GM23338 (cell line): ENCODE data around the gene CROCC2. TPM values are rescaled to one million over a fixed set of nuclear protein-coding genes. Genes with fewer than 3 reads are reported as not detected.

Source experiments
- ATAC-seq: fragments of 200-7000 bp; cut with Tn5 transposase; 3 replicates; pipeline ENCODE4 v1.9.1; 2020
- DNase-seq: peaks from one replicate; pipeline ENCODE4 v3.0.0-alpha.2; 2015; ENCODE audit warnings: low spot score
- H2AFZ ChIP-seq: fragments of 200-600 bp; sonication (generic); 2 replicates; pipeline ENCODE4 v1.8.0; 2016; ENCODE audit warnings: antibody characterized with exemption, mild to moderate bottlenecking, moderate library complexity
- H3F3A ChIP-seq: fragments of 200-600 bp; sonication (generic); replicated peaks from 2 replicates; pipeline ENCODE4 v1.8.0; 2017; ENCODE audit warnings: antibody characterized with exemption, mixed run types, low read depth
- H3K27ac ChIP-seq: fragments of 200-600 bp; sonication (generic); 2 replicates; pipeline ENCODE4 v1.6.1; 2016; ENCODE audit warnings: low read depth
- H3K27me3 ChIP-seq: fragments of 200-600 bp; sonication (generic); 2 replicates; pipeline ENCODE4 v1.8.0; 2016; ENCODE audit warnings: mild to moderate bottlenecking, mixed run types, moderate library complexity; ENCODE audit not compliant: insufficient read depth
- H3K36me3 ChIP-seq: fragments of 200-600 bp; sonication (generic); 2 replicates; pipeline ENCODE4 v1.8.0; 2016; ENCODE audit warnings: mild to moderate bottlenecking; ENCODE audit not compliant: insufficient read depth
- H3K4me1 ChIP-seq: fragments of 200-600 bp; sonication (generic); 2 replicates; pipeline ENCODE4 v1.8.0; 2016; ENCODE audit warnings: mild to moderate bottlenecking, moderate library complexity; ENCODE audit not compliant: insufficient read depth
- H3K4me2 ChIP-seq: fragments of 200-600 bp; sonication (generic); 2 replicates; pipeline ENCODE4 v1.7.1; 2017; ENCODE audit warnings: mixed run types
- H3K4me3 ChIP-seq: fragments of 200-600 bp; sonication (generic); 2 replicates; pipeline ENCODE4 v1.6.1; 2016; ENCODE audit warnings: mixed run types
- H3K79me2 ChIP-seq: fragments of 200-600 bp; sonication (generic); replicated peaks from 2 replicates; pipeline ENCODE4 v1.8.0; 2017; ENCODE audit warnings: mild to moderate bottlenecking; ENCODE audit not compliant: insufficient read depth
- H3K9me2 ChIP-seq: fragments of 200-600 bp; sonication (generic); 2 replicates; pipeline ENCODE4 v1.8.0; 2017; ENCODE audit not compliant: insufficient read depth
- H4K20me1 ChIP-seq: fragments of 200-600 bp; sonication (generic); replicated peaks from 2 replicates; pipeline ENCODE4 v1.8.0; 2017; ENCODE audit warnings: mild to moderate bottlenecking; ENCODE audit not compliant: insufficient read depth
- H3K27ac Mint-ChIP-seq: 2 replicates; pipeline ENCODE4 v1.8.0; 2020; ENCODE audit warnings: inconsistent platforms, mild to moderate bottlenecking, moderate library complexity, mixed read lengths
- H3K27me3 Mint-ChIP-seq: 3 replicates; pipeline ENCODE4 v1.8.0; 2022; ENCODE audit warnings: low read depth, mild to moderate bottlenecking, moderate library complexity, mixed read lengths, inconsistent platforms; ENCODE audit not compliant: insufficient read depth, poor library complexity
- H3K36me3 Mint-ChIP-seq: 3 replicates; pipeline ENCODE4 v1.8.0; 2021; ENCODE audit warnings: low read depth, mild to moderate bottlenecking, inconsistent platforms, moderate library complexity, mixed read lengths
- H3K4me1 Mint-ChIP-seq: 3 replicates; pipeline ENCODE4 v1.8.0; 2020; ENCODE audit warnings: mild to moderate bottlenecking, inconsistent platforms, mixed read lengths
- H3K4me3 Mint-ChIP-seq: 3 replicates; pipeline ENCODE4 v1.8.0; 2021; ENCODE audit warnings: moderate library complexity, mild to moderate bottlenecking, inconsistent platforms, mixed read lengths
- H3K9me3 Mint-ChIP-seq: 3 replicates; pipeline ENCODE4 v1.8.0; 2020; ENCODE audit warnings: moderate library complexity, mild to moderate bottlenecking, inconsistent platforms, mixed read lengths
- CREB1 ChIP-seq: fragments of 250-450 bp; sonication (Bioruptor Pico); IDR thresholded peaks from 2 replicates; pipeline ENCODE4 v1.5.0; 2020; ENCODE audit warnings: low read depth, mild to moderate bottlenecking, moderate library complexity
- CTCF ChIP-seq, 2 experiments: fragments of 200-600 bp in 1 of 2; sonication (generic) in 1 of 2; conservative IDR thresholded peaks; 2 replicates each; pipeline versions ENCODE4 v1.5.1 to v1.6.1; 2016 to 2017; ENCODE audit warnings: antibody characterized with exemption in 2 of 2, low read depth in 2 of 2, mild to moderate bottlenecking in 2 of 2, moderate library complexity in 1 of 2
- ETS1 ChIP-seq: IDR thresholded peaks from 2 replicates; pipeline ENCODE4 v1.6.1; 2016; ENCODE audit warnings: antibody characterized with exemption
- EZH2 ChIP-seq: fragments of 200-600 bp; sonication (generic); IDR thresholded peaks from one replicate; pipeline ENCODE4 v1.8.0; 2017; ENCODE audit warnings: antibody characterized with exemption, mild to moderate bottlenecking, low read depth; ENCODE audit not compliant: unreplicated experiment
- EZH2phosphoT487 ChIP-seq: fragments of 200-600 bp; sonication (generic); IDR thresholded peaks from one replicate; pipeline ENCODE4 v1.8.1; 2018; ENCODE audit warnings: antibody characterized with exemption; ENCODE audit not compliant: unreplicated experiment
- JUNB ChIP-seq: IDR thresholded peaks from one replicate; pipeline ENCODE4 v1.6.1; 2016; ENCODE audit warnings: antibody characterized with exemption; ENCODE audit not compliant: unreplicated experiment
- NANOG ChIP-seq: IDR thresholded peaks from 2 replicates; pipeline ENCODE4 v1.6.1; 2016; ENCODE audit warnings: antibody characterized with exemption, borderline replicate concordance
- POLR2AphosphoS5 ChIP-seq: IDR thresholded peaks from 2 replicates; pipeline ENCODE4 v1.6.1; 2016; ENCODE audit warnings: antibody characterized with exemption, low read depth
- REST ChIP-seq: IDR thresholded peaks from one replicate; pipeline ENCODE4 v1.6.1; 2018; ENCODE audit warnings: antibody characterized with exemption; ENCODE audit not compliant: unreplicated experiment
- STAT1 ChIP-seq: IDR thresholded peaks from one replicate; pipeline ENCODE4 v1.6.1; 2016; ENCODE audit warnings: antibody characterized with exemption; ENCODE audit not compliant: unreplicated experiment
- ZNF114 ChIP-seq: fragments of 250-450 bp; sonication (Bioruptor Pico); IDR thresholded peaks from 2 replicates; pipeline ENCODE4 v1.5.0; 2020; ENCODE audit warnings: mild to moderate bottlenecking, moderate library complexity
- ZNF331 ChIP-seq: fragments of 250-450 bp; sonication (Bioruptor Pico); IDR thresholded peaks from 2 replicates; pipeline ENCODE4 v1.5.0; 2020; ENCODE audit warnings: low read depth, mild to moderate bottlenecking, moderate library complexity
- ZNF462 ChIP-seq: fragments of 250-450 bp; sonication (Bioruptor Pico); IDR thresholded peaks from 2 replicates; pipeline ENCODE4 v1.5.0; 2020; ENCODE audit warnings: mild to moderate bottlenecking, moderate library complexity
- polyA plus RNA-seq: library from polyadenylated mRNA; unstranded; fragments of >200 nt; fragmentation: Nextera tagmentation; extraction: Ambion mirVana; gene quantifications from 2 replicates; pipeline ENCODE4 v1.2.1, GENCODE V29; 2016
- total RNA-seq: library from RNA; depleted of rRNA; stranded (reverse); fragments of >200 nt; shearing (Covaris generic); gene quantifications from 2 replicates; pipeline ENCODE4 v1.2.3, GENCODE V29; 2014

CROCC2 gene
- total and polyA plus RNA-seq, 2 experiments from 2014 or later, result not detected

- no peaks in the 10 kb centered on the region for H3K27me3 ChIP-seq
- H4K20me1 ChIP-seq, result no peaks in the 10 kb centered on the region
- H3K4me1 ChIP-seq, result no peaks in the 10 kb centered on the region
- Mint-ChIP-seq H3K27me3 (peaks cover 3% of the 10 kb centered on the region), H3K9me3 (no peaks in the 10 kb centered on the region), H3K27ac (no peak overlapping the region), H3K36me3 (no peaks in the 10 kb centered on the region), H3K4me1 (no peaks in the 10 kb centered on the region), H3K4me3 (no peak overlapping the region)
- H3K4me2 ChIP-seq, result no peak overlapping the region
- no peaks in the 10 kb centered on the region for H3K36me3 ChIP-seq
- H3K9me2 ChIP-seq, result no peaks in the 10 kb centered on the region
- H2AFZ ChIP-seq, result no peak overlapping the region
- TF ChIP-seq EZH2 (no peak), CREB1 (CRISPR knock-in tag) (no peak), JUNB (no peak), STAT1 (no peak), EZH2phosphoT487 (no peak), NANOG (no peak), ETS1 (no peak), ZNF114 (CRISPR knock-in tag) (no peak), ZNF331 (CRISPR knock-in tag) (no peak), CTCF (conservative IDR thresholded peaks at IDR 0.05; ENCODE audit: low read depth in 2 of 2) (no peak), POLR2AphosphoS5 (no peak), ZNF462 (CRISPR knock-in tag) (no peak), REST (no peak)
- ATAC-seq, result no peak
- DNase-seq, result no peak
- no peaks in the 10 kb centered on the region for H3K79me2 ChIP-seq
- no peak overlapping the region for H3K27ac ChIP-seq
- H3K4me3 ChIP-seq, result no peak overlapping the region
- no peaks in the 10 kb centered on the region for H3F3A ChIP-seq
Measured at GRCh38 chr2:240892925-240893324, 13.2 kb upstream of the CROCC2 start.
